Measurements from ENCODE around the gene IRF2BPL.

IRF2BPL gene

GRCh38 chr14:77028384-77029231 lies at the start of gene IRF2BPL:
Gene IRF2BPL (minus strand): TSS chr14:77028708. CDS start chr14:77027792, 916 bp downstream.
- peak; percentile 100 for DNase-seq

GRCh38 chr14:77077040-77077439 lies 48.5 kb upstream of the IRF2BPL start:
- no peak for DNase-seq

GRCh38 chr14:77076113-77076631 lies 47.7 kb upstream of the IRF2BPL start:
- DNase-seq, result no peak

GRCh38 chr14:77074969-77075368 lies 46.5 kb upstream of the IRF2BPL start:
- DNase-seq, result no peak

GRCh38 chr14:77071938-77072388 lies 43.5 kb upstream of the IRF2BPL start:
- no peak for DNase-seq

GRCh38 chr14:77069551-77069950 lies 41.0 kb upstream of the IRF2BPL start:
- no peak for DNase-seq

GRCh38 chr14:77068517-77069200 lies 40.2 kb upstream of the IRF2BPL start:
- DNase-seq, result no peak

- DNase-seq, result peak; percentile 86
These were observed 39.4 kb upstream of the IRF2BPL start for GRCh38 chr14:77067632-77068516.

GRCh38 chr14:77066578-77067172 lies 38.2 kb upstream of the IRF2BPL start:
- DNase-seq, result no peak

- no peak for DNase-seq
These were observed 37.5 kb upstream of the IRF2BPL start for GRCh38 chr14:77065851-77066577.

GRCh38 chr14:77064521-77065178 lies 36.1 kb upstream of the IRF2BPL start:
- no peak for DNase-seq

- DNase-seq, result no peak
These were observed 35.2 kb upstream of the IRF2BPL start for GRCh38 chr14:77063571-77064171.

- no peak for DNase-seq
These were observed 33.8 kb upstream of the IRF2BPL start for GRCh38 chr14:77062261-77062660.

GRCh38 chr14:77061630-77062257 lies 33.2 kb upstream of the IRF2BPL start:
- no peak for DNase-seq

GRCh38 chr14:77059276-77059915 lies 30.9 kb upstream of the IRF2BPL start:
- DNase-seq, result no peak

- DNase-seq, result no peak
These were observed 30.3 kb upstream of the IRF2BPL start for GRCh38 chr14:77058785-77059184.

GRCh38 chr14:77058117-77058516 lies 29.6 kb upstream of the IRF2BPL start:
- DNase-seq, result no peak

GRCh38 chr14:77055981-77056380 lies 27.5 kb upstream of the IRF2BPL start:
- DNase-seq, result no peak

GRCh38 chr14:77055306-77055705 lies 26.8 kb upstream of the IRF2BPL start:
- no peak for DNase-seq

Measured in DMS79 treated with DMSO at 0.1 percent for 48 hours (cell line).